GM12878 (cell line): ENCODE measurements around the gene JPH4. TPM values are rescaled to one million over a fixed set of nuclear protein-coding genes. Genes with fewer than 3 reads are reported as not detected.

Experiments used
- ATF7 ChIP-seq: fragments of 450-650 bp; IDR thresholded peaks from 2 replicates; pipeline ENCODE4 v1.6.1; 2016; ENCODE audit warnings: low read depth, mild to moderate bottlenecking
- BRCA1 ChIP-seq: IDR thresholded peaks from 2 replicates; pipeline ENCODE4 v1.6.1; 2011; ENCODE audit warnings: low read depth, low read length, improper control_type of control experiment
- CHD1 ChIP-seq: IDR thresholded peaks from 2 replicates; pipeline ENCODE4 v1.6.1; 2012; ENCODE audit warnings: low read depth, low read length, improper control_type of control experiment
- CREM ChIP-seq: IDR thresholded peaks from 2 replicates; pipeline ENCODE4 v1.6.1; 2014; ENCODE audit warnings: antibody characterized with exemption, low read depth
- DPF2 ChIP-seq: fragments of 450-650 bp; IDR thresholded peaks from 2 replicates; pipeline ENCODE4 v1.6.1; 2017; ENCODE audit warnings: mild to moderate bottlenecking
- EP300 ChIP-seq, 2 experiments: fragments of 150-350 bp in 1 of 2; IDR thresholded peaks; 2 replicates each; pipeline ENCODE4 v1.6.1; 2011 to 2012; ENCODE audit warnings: low read depth in 2 of 2, low read length in 2 of 2, borderline replicate concordance in 1 of 2, improper control_type of control experiment in 1 of 2, inconsistent platforms in 1 of 2; ENCODE audit not compliant: control insufficient read depth in 1 of 2
- HDAC2 ChIP-seq: fragments of 200-600 bp; sonication (generic); IDR thresholded peaks from 2 replicates; pipeline ENCODE4 v1.6.1; 2017
- KLF5 ChIP-seq: fragments of 450-650 bp; IDR thresholded peaks from 2 replicates; pipeline ENCODE4 v1.6.1; 2014; ENCODE audit warnings: mild to moderate bottlenecking; ENCODE audit not compliant: partially characterized antibody
- POLR2A ChIP-seq: IDR thresholded peaks from 2 replicates; pipeline ENCODE4 v1.6.1; 2011; ENCODE audit warnings: low read depth, mild to moderate bottlenecking, low read length
- POU2F2 ChIP-seq: IDR thresholded peaks from 3 replicates; pipeline ENCODE4 v1.6.1; 2011; ENCODE audit warnings: low read depth, mild to moderate bottlenecking, low read length, borderline replicate concordance
- RB1 ChIP-seq: fragments of 450-650 bp; formaldehyde crosslinking; IDR thresholded peaks from 2 replicates; pipeline ENCODE4 v1.6.1; 2017; ENCODE audit warnings: mild to moderate bottlenecking, borderline replicate concordance
- ZBED1 ChIP-seq: IDR thresholded peaks from 2 replicates; pipeline ENCODE4 v1.6.1; 2016; ENCODE audit warnings: borderline replicate concordance
- ZNF207 ChIP-seq: fragments of 450-650 bp; IDR thresholded peaks from 2 replicates; pipeline ENCODE4 v1.6.1; 2014; ENCODE audit warnings: antibody characterized with exemption, mild to moderate bottlenecking, borderline replicate concordance
- polyA plus RNA-seq, 11 experiments: library from polyadenylated mRNA; depleted of rRNA in 4 of 11; unstranded in 6 of 11; stranded (reverse) in 5 of 11; fragments of >200 nt; fragmentation: Nextera tagmentation in 4 of 11; fragmentation: Illumina TruSeq in 1 of 11; extraction: Ambion mirVana in 4 of 11; extraction: Trizol in 1 of 11; gene quantifications; 1 replicate in 1 of 11; 2 replicates in 10 of 11; pipeline versions ENCODE4 v1.2.1 to v1.2.3, GENCODE V29; 2011 to 2016; ENCODE audit warnings: inconsistent platforms in 2 of 11, missing spikeins in 2 of 11, low read depth in 1 of 11
- total RNA-seq, 4 experiments: library from RNA; depleted of rRNA in 3 of 4; stranded (reverse); fragments of >200 nt in 3 of 4; fragmentation: Illumina TruSeq in 1 of 4; extraction: Trizol in 1 of 4; gene quantifications; 2 replicates each; pipeline versions ENCODE4 v1.2.1 to v1.2.3, GENCODE V29; 2013 to 2021
- TF ChIP-seq, protein P1 (sequence below): IDR thresholded peaks from 2 replicates; pipeline ENCODE4 v1.6.1; 2012; ENCODE audit warnings: low read depth, low read length, improper control_type of control experiment
- TF ChIP-seq, protein P2 (sequence below): IDR thresholded peaks from 2 replicates; pipeline ENCODE4 v1.6.1; 2012; ENCODE audit warnings: low read depth, low read length, improper control_type of control experiment
- TF ChIP-seq, protein P3 (sequence below): fragments of 150-350 bp; IDR thresholded peaks from 2 replicates; pipeline ENCODE4 v1.6.1; 2014; ENCODE audit warnings: mild to moderate bottlenecking, low read depth, low read length
- TF ChIP-seq, protein P4 (sequence below): IDR thresholded peaks from 2 replicates; pipeline ENCODE4 v1.6.1; 2011; ENCODE audit warnings: low read depth, mild to moderate bottlenecking, low read length, moderate library complexity, borderline replicate concordance; ENCODE audit errors: extremely low read depth
- TF ChIP-seq, protein P5 (sequence below): fragments of 450-650 bp; IDR thresholded peaks from 2 replicates; pipeline ENCODE4 v1.6.1; 2016; ENCODE audit warnings: mild to moderate bottlenecking, moderate library complexity, borderline replicate concordance
- TF ChIP-seq, protein P6 (sequence below): IDR thresholded peaks from 2 replicates; pipeline ENCODE4 v1.6.1; 2011; ENCODE audit warnings: mild to moderate bottlenecking, low read depth, low read length, moderate library complexity; ENCODE audit not compliant: insufficient replicate concordance

JPH4 gene
- total and polyA plus RNA-seq, 10 of the 15 experiments (the other 5 are each of a cell fraction or from before 2014, with no cell fraction given), result 0.48 to 10.3 (median 3.8) TPM

DNA sequence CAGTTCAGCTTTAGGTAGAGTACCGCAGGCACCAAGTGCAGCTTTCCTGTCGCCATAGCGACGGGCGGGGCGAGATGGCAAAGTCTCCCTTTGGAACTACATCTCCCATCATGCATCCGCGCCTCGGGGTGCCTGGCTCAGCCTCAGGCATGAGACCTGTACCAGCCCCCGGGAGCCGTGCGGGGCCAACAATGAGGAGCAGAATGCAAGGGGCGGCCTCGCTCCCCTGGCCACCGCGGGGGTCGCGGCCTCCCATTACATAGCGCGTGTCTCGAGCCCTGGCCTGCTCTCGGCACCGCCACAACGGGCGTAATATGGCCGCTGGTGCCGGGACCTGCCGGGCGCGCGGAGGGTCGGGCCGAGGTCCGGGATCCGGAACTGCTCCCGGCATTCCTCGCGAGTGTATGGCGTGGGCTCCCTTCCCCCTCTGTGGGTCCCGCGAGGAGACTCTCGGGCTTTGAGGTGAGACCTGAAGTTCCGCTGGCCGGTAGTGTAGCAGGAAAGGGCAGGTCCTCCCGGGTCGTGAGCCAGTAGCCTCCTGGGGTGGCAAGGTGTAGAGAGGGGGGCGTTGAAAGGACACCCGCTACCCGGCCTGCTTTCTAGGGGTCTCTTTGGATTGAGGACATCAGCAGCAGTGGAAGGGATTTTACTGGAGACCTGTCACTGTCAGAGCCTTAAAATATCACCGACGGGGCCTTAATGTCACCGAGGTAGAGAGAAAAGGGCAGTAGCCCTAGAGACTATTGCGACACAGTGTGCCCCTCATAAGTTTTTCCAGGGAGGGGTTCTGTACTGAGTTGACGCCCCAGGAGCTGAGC is 22.5 kb downstream of the JPH4 start, which contains the start of gene THTPA (continued):
- TF ChIP-seq, protein P1, sequence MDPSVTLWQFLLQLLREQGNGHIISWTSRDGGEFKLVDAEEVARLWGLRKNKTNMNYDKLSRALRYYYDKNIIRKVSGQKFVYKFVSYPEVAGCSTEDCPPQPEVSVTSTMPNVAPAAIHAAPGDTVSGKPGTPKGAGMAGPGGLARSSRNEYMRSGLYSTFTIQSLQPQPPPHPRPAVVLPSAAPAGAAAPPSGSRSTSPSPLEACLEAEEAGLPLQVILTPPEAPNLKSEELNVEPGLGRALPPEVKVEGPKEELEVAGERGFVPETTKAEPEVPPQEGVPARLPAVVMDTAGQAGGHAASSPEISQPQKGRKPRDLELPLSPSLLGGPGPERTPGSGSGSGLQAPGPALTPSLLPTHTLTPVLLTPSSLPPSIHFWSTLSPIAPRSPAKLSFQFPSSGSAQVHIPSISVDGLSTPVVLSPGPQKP, result peak; percentile 75
- TF ChIP-seq EP300 (IDR thresholded peaks at IDR 0.05; ENCODE audit: borderline replicate concordance in 1 of 2, control insufficient read depth in 1 of 2, low read depth in 2 of 2, low read length in 2 of 2) (peak in 1 of 2 experiments; percentile 38; a peak in 2 of 4 replicates), CREM (peak; percentile 79), ATF7 (peak; percentile 16; the same call in 1 of the 2 replicates), ZNF207 (peak; percentile 97), KLF5 (peak; percentile 94), CHD1 (0 out of 2 replicates have a peak, but pooled peaks have one; percentile 38), DPF2 (peak; percentile 29; the same call in 1 of the 2 replicates), ZBED1 (no peak), POU2F2 (no peak; the same call in 2 of the 3 replicates), HDAC2 (no peak), BRCA1 (peak; percentile 73), POLR2A (peak; percentile 98), RB1 (0 out of 2 replicates have a peak, but pooled peaks have one; percentile 36)
- TF ChIP-seq, protein P2, sequence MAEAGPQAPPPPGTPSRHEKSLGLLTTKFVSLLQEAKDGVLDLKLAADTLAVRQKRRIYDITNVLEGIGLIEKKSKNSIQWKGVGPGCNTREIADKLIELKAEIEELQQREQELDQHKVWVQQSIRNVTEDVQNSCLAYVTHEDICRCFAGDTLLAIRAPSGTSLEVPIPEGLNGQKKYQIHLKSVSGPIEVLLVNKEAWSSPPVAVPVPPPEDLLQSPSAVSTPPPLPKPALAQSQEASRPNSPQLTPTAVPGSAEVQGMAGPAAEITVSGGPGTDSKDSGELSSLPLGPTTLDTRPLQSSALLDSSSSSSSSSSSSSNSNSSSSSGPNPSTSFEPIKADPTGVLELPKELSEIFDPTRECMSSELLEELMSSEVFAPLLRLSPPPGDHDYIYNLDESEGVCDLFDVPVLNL, result no peak
- TF ChIP-seq, protein P3, sequence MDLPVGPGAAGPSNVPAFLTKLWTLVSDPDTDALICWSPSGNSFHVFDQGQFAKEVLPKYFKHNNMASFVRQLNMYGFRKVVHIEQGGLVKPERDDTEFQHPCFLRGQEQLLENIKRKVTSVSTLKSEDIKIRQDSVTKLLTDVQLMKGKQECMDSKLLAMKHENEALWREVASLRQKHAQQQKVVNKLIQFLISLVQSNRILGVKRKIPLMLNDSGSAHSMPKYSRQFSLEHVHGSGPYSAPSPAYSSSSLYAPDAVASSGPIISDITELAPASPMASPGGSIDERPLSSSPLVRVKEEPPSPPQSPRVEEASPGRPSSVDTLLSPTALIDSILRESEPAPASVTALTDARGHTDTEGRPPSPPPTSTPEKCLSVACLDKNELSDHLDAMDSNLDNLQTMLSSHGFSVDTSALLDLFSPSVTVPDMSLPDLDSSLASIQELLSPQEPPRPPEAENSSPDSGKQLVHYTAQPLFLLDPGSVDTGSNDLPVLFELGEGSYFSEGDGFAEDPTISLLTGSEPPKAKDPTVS, result no peak
- TF ChIP-seq, protein P4, sequence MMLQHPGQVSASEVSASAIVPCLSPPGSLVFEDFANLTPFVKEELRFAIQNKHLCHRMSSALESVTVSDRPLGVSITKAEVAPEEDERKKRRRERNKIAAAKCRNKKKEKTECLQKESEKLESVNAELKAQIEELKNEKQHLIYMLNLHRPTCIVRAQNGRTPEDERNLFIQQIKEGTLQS, result no peak
- TF ChIP-seq, protein P5, sequence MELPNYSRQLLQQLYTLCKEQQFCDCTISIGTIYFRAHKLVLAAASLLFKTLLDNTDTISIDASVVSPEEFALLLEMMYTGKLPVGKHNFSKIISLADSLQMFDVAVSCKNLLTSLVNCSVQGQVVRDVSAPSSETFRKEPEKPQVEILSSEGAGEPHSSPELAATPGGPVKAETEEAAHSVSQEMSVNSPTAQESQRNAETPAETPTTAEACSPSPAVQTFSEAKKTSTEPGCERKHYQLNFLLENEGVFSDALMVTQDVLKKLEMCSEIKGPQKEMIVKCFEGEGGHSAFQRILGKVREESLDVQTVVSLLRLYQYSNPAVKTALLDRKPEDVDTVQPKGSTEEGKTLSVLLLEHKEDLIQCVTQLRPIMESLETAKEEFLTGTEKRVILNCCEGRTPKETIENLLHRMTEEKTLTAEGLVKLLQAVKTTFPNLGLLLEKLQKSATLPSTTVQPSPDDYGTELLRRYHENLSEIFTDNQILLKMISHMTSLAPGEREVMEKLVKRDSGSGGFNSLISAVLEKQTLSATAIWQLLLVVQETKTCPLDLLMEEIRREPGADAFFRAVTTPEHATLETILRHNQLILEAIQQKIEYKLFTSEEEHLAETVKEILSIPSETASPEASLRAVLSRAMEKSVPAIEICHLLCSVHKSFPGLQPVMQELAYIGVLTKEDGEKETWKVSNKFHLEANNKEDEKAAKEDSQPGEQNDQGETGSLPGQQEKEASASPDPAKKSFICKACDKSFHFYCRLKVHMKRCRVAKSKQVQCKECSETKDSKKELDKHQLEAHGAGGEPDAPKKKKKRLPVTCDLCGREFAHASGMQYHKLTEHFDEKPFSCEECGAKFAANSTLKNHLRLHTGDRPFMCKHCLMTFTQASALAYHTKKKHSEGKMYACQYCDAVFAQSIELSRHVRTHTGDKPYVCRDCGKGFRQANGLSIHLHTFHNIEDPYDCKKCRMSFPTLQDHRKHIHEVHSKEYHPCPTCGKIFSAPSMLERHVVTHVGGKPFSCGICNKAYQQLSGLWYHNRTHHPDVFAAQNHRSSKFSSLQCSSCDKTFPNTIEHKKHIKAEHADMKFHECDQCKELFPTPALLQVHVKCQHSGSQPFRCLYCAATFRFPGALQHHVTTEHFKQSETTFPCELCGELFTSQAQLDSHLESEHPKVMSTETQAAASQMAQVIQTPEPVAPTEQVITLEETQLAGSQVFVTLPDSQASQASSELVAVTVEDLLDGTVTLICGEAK, result peak; percentile 70; the same call in 1 of the 2 replicates
- TF ChIP-seq, protein P6, sequence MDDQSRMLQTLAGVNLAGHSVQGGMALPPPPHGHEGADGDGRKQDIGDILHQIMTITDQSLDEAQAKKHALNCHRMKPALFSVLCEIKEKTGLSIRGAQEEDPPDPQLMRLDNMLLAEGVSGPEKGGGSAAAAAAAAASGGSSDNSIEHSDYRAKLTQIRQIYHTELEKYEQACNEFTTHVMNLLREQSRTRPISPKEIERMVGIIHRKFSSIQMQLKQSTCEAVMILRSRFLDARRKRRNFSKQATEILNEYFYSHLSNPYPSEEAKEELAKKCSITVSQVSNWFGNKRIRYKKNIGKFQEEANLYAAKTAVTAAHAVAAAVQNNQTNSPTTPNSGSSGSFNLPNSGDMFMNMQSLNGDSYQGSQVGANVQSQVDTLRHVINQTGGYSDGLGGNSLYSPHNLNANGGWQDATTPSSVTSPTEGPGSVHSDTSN, result no peak
